Ovary (tissue), 9 donors: ENCODE data around the gene REEP3. TPM values are rescaled to one million over a fixed set of nuclear protein-coding genes. Genes with fewer than 3 reads are reported as not detected.

Experiments used
- DNase-seq, 5 donors: peaks; one replicate each; pipeline ENCODE4 v3.0.0-alpha.2; 2019 to 2020
- H3K27ac ChIP-seq, 2 donors: fragments of 200-600 bp; one replicate each; pipeline versions ENCODE4 v1.5.1 to v1.8.0; 2019 to 2022
- H3K27me3 ChIP-seq: fragments of 200-600 bp; one replicate; pipeline ENCODE4 v1.8.0; 2022
- H3K36me3 ChIP-seq: fragments of 200-600 bp; sonication (generic); one replicate; pipeline ENCODE4 v1.5.1; 2019
- H3K4me1 ChIP-seq: one replicate; pipeline ENCODE4 v1.8.1; 2013; ENCODE audit warnings: mild to moderate bottlenecking, moderate library complexity; ENCODE audit not compliant: insufficient read depth
- H3K4me3 ChIP-seq: fragments of 200-600 bp; sonication (generic); one replicate; pipeline ENCODE4 v1.5.1; 2017
- H3K9me3 ChIP-seq, 2 donors: fragments of 200-600 bp in 1 of 2; sonication (generic) in 1 of 2; one replicate each; pipeline versions ENCODE4 v1.5.1 to v1.8.1; 2013 to 2019; ENCODE audit warnings: mild to moderate bottlenecking in 1 of 2, moderate library complexity in 1 of 2
- EP300 ChIP-seq: sonication (generic); formaldehyde crosslinking; IDR thresholded peaks from one replicate; pipeline ENCODE4 v1.6.1; 2017; ENCODE audit warnings: antibody characterized with exemption
- POLR2A ChIP-seq: fragments of 450-650 bp; IDR thresholded peaks from one replicate; pipeline ENCODE4 v1.6.1; 2017; ENCODE audit warnings: antibody characterized with exemption, mild to moderate bottlenecking, moderate library complexity
- WGBS, 3 donors: extraction: QIAGEN DNeasy Blood & Tissue Kit in 1 of 3; methylation state at CpG; one replicate each; pipeline versions ENCODE4 v1.1.5 to v1.1.7; 2013 to 2017; 5-methylcytosine and 5-hydroxymethylcytosine counted together
- intact Hi-C, 4 donors: fragments of 100-400 bp; cut with DNase I; formaldehyde crosslinking; loops; one replicate each; pipeline versions ENCODE4 v1.11.0 to v1.15.1; 2022 to 2023
- polyA plus RNA-seq, 2 donors: library from polyadenylated mRNA; stranded (reverse); fragments of 200-250 nt in 1 of 2; fragments of 350-450 nt in 1 of 2; fragmentation: Illumina TruSeq in 1 of 2; extraction: RNeasy Lipid Tissue Mini Kit (QIAGEN cat#74804) in 1 of 2; gene quantifications; one replicate each; pipeline ENCODE4 v1.2.3, GENCODE V29; 2013 to 2014
- total RNA-seq, 7 donors: library from RNA; depleted of rRNA in 2 of 7; stranded (reverse); fragments of >200 nt in 2 of 7; fragmentation: NEBNext Ultra II Directional in 3 of 7; extraction: Animal tissue kit (Norgen Biotek cat#: 25700) in 3 of 7; gene quantifications; one replicate each; pipeline versions ENCODE4 v1.1.0 to v1.2.4, GENCODE V29; 2016 to 2023
- TF ChIP-seq, protein P1 (sequence below), 3 donors: fragments of 450-650 bp in 2 of 3; fragments of 200-600 bp in 1 of 3; IDR thresholded peaks; one replicate each; pipeline versions ENCODE4 v1.5.1 to v1.8.0; 2016 to 2022; ENCODE audit warnings: antibody characterized with exemption in 3 of 3, mild to moderate bottlenecking in 1 of 3
- donor health status: DM: no; HTN: no; CAD: no; lungs with moderate emphysema.
- donor health status: DM: no; HTN: no; CAD: no.
- donor health status: Bipolar disorder and iron deficiency.
- donor health status: DM: yes; HTN: yes; CAD: no.
- donor health status: DM: no; HTN: no; CAD: no.
- donor health status: DM: yes; HTN: yes; CAD: no.

The REEP3 gene
- total and polyA plus RNA-seq, 9 donors: 9.3 to 30.5 (median 23.1) TPM

DNA sequence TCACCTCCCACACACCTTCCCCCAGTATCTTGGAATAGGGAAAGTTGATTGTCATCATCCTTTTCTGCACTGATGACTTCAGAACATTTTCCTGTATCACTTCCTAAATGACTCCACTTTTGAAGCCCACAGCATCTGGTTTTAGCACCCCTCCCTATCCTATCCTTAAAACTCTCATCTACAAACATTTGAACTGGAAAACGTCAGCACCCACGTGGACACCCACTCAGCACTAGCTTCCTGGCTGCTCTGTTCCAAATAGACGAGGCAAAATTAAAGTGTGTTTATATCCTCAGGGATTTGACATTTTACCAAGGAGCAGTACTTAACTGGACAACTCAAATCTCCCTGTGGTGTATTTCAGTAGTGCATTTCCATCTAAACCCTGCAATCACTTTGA, 73.9 kb downstream of the REEP3 start:
- intact Hi-C loops: no loop called here
- WGBS, 3 donors: 28 to 35% (median 32%) methylated on average over 3 of the region's 3 CpGs
- no peak for TF ChIP-seq POLR2A
- TF ChIP-seq, protein P1, sequence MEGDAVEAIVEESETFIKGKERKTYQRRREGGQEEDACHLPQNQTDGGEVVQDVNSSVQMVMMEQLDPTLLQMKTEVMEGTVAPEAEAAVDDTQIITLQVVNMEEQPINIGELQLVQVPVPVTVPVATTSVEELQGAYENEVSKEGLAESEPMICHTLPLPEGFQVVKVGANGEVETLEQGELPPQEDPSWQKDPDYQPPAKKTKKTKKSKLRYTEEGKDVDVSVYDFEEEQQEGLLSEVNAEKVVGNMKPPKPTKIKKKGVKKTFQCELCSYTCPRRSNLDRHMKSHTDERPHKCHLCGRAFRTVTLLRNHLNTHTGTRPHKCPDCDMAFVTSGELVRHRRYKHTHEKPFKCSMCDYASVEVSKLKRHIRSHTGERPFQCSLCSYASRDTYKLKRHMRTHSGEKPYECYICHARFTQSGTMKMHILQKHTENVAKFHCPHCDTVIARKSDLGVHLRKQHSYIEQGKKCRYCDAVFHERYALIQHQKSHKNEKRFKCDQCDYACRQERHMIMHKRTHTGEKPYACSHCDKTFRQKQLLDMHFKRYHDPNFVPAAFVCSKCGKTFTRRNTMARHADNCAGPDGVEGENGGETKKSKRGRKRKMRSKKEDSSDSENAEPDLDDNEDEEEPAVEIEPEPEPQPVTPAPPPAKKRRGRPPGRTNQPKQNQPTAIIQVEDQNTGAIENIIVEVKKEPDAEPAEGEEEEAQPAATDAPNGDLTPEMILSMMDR (IDR thresholded peaks at IDR 0.05): no peak

DNA sequence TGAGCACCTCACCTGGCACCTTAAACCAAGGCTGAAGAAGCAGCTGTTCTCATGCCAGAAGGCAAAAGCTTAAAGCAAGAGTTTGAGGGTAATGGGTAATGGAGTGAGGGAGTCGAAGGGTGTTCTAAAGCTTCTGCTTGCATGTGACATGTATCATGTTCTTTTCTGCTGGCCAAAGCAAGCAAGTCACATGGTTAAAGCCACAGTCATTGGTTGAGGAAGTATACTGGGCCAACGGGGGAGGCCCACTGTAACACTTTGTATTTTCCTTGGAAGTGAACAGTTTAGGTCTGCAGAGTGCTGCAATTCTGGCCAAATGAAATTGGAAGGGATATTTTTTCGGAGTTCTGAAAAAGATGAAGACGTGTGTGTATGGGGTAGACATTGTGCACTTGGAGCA, 75.7 kb downstream of the REEP3 start:
- 61 to 84% (median 71%) methylated on average over 4 of the region's 4 CpGs for WGBS, 3 donors
- no peak for DNase-seq
- Histone ChIP-seq H3K27me3 (no peaks in the 10 kb centered on the region), H3K36me3 (no peaks in the 10 kb centered on the region), H3K4me3 (no peak overlapping the region), H3K4me1 (no peaks in the 10 kb centered on the region), H3K9me3 (no peaks in the 10 kb centered on the region), H3K27ac (no peak overlapping the region)
- intact Hi-C loops: no loop called here
- TF ChIP-seq POLR2A (no peak), EP300 (no peak)
- TF ChIP-seq, protein P1 (IDR thresholded peaks at IDR 0.05): no peak

More for the DNA sequence above, 73.9 kb downstream of the REEP3 start:
- Histone ChIP-seq H3K9me3 (no peaks in the 10 kb centered on the region), H3K27ac (no peak overlapping the region), H3K4me1 (no peaks in the 10 kb centered on the region), H3K27me3 (no peaks in the 10 kb centered on the region), H3K4me3 (no peak overlapping the region), H3K36me3 (no peaks in the 10 kb centered on the region)
- no peak for DNase-seq

DNA sequence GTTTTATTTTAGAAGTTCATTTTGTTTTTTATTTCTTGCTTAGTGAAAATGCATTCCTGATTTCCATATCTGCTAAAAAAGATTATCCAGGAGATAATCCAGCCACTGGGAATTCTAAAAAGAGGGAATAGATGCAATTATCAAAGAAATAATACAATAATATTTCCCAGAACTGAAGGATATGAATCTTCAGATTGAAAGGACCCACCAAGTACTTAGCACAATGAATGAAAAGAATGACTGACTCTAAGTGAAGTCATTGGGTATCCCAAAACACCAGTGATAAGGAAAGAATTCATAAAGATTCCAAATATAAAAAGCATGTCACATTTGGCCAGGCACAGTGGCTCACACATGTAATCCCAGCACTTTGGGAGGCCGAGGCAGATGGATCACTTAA, 79.3 kb downstream of the REEP3 start:
- no peak overlapping the region for H3K4me3 ChIP-seq
- no peaks in the 10 kb centered on the region for H3K36me3 ChIP-seq
- TF ChIP-seq POLR2A (no peak), EP300 (no peak)
- TF ChIP-seq, protein P1 (IDR thresholded peaks at IDR 0.05): no peak
- 90 to 100% (median 93%) methylated on average over 1 of the region's 1 CpG for WGBS, 3 donors
- peaks cover 3% of the 10 kb centered on the region for H3K4me1 ChIP-seq
- H3K27ac ChIP-seq: no peak overlapping the region
- no peak for DNase-seq
- no peaks in the 10 kb centered on the region for H3K9me3 ChIP-seq
- no peaks in the 10 kb centered on the region for H3K27me3 ChIP-seq
- intact Hi-C loops: no loop called here

DNA sequence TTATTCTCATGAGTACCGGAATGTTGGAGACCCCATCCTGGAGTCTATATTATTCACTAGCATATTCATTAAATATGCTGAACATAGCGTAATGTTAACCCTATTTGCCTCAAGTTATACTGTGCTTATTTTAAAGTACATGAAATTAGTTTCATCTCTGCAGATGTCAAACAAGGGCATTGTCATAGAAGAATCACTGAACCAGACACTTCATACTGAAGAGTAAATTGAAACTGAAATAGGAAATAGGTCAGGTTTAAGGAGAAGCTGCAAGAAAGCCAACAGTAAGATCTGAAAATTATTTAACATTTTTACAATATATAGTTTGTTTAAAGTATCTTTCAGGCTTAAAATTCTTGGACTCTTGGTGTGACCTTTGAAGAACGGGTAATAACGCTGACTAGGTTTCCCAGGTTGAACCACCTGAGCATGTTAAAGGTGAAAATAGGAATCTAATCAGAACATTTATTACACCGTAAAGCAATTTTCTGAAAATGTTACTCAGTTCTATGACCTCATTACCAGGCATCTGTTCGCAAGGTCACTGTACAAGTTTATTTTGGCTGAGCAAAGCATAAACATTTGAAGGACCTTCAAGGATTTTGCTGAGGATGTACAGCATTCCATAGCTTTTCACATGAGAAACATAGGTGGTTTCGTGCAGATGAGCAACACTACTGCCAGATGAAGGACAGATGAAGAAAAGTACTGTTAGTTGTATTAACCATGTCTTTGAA, 82.7 kb downstream of the REEP3 start:
- 32 to 51% (median 36%) methylated on average over 7 of the region's 7 CpGs for WGBS, 3 donors
- no peak overlapping the region for H3K27ac ChIP-seq
- H3K4me1 ChIP-seq: peaks cover 3% of the 10 kb centered on the region
- no peaks in the 10 kb centered on the region for H3K9me3 ChIP-seq
- H3K36me3 ChIP-seq: no peaks in the 10 kb centered on the region
- TF ChIP-seq EP300: no peak
- no peaks in the 10 kb centered on the region for H3K27me3 ChIP-seq
- H3K4me3 ChIP-seq: no peak overlapping the region
- no peak for DNase-seq
- intact Hi-C loops: no loop called here

DNA sequence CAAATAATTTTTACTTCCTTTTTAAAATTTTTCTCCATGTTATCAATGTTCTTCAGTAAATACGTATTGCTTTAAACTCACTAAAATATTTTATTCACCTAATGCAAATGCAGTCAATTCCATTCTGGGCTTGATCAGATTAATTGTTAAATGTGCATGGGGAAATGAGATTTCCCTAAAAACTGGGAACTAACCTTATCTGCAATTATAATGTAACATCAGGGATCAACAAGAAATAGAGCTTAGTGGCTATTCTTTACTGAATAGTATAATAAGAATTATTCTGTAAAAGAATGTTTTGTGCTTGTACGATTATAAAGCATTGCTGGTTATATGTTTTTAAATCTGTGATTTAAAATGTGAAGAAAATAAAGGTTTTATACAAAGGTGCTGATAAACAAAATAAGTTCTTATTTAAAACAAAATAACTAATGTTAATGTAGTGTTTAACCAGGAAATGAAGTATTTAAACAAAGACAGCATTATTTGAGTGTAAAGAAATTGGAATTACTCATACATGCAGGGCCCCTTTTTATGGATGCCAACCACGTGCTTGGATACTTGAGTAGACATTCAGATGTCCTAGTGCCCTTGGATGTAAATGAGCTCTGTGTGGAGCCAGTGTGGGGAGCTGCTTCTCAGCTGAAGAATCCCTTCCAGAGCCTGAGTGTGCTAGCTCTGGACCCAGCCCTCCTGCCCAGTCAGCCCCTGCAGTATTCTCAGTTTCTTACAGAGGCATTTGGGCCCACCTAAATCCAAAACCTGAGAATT, 84.2 kb downstream of the REEP3 start:
- H3K27me3 ChIP-seq: no peaks in the 10 kb centered on the region
- WGBS, 3 donors: 80 to 92% (median 86%) methylated on average over 3 of the region's 3 CpGs
- H3K27ac ChIP-seq: no peak overlapping the region
- intact Hi-C loops: no loop called here
- no peaks in the 10 kb centered on the region for H3K36me3 ChIP-seq
- no peak overlapping the region for H3K4me3 ChIP-seq
- peaks cover 3% of the 10 kb centered on the region for H3K4me1 ChIP-seq
- TF ChIP-seq POLR2A (no peak), EP300 (no peak)
- TF ChIP-seq, protein P1 (IDR thresholded peaks at IDR 0.05): no peak
- DNase-seq: no peak
- no peaks in the 10 kb centered on the region for H3K9me3 ChIP-seq
